ENCODE data around the gene TAF1A.

DNA sequence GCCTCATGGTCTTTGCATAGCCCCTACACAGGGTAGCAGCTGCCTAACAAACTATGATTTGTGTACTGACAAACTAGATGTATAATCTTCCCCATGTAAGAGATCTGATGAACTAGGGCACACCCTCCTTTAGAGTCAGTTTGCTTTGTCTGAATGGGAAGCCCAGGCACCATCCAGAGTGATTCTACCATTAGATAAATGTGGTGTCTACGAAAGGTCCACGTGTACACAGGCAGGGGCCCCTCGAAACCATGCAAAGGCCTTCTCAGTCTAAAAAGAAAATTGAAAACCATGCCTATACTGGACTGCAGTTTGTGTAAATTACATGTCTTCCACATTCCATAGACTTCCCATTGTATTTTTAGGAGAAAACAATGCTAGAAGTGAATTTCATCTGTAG lies 60.6 kb downstream of the TAF1A start:
- no peak for TF ChIP-seq FOXP2 (optimal IDR thresholded peaks at IDR 0.05; ENCODE audit: borderline replicate concordance, extremely low read depth, extremely low read length, insufficient read depth)
- TF ChIP-seq POLR2AphosphoS5 (IDR thresholded peaks at IDR 0.05; ENCODE audit: low read depth, low read length) = no peak
- no peak for TF ChIP-seq SIN3A (IDR thresholded peaks at IDR 0.05; ENCODE audit: borderline replicate concordance, insufficient read depth, low read length)
- no peak for TF ChIP-seq TAF1 (IDR thresholded peaks at IDR 0.05; ENCODE audit: borderline replicate concordance, insufficient read depth, low read length)

Measured in PFSK-1 (cell line).